GM19035 (cell line): ENCODE results near the gene ZNF441.
"Not testable (repeated sequence)": the region's sequence is repeated elsewhere in the genome, so short reads cannot be mapped to it uniquely, and the experiment has no call there.

Experiments
- ATAC-seq: cut with Tn5 transposase; IDR thresholded peaks from one replicate; pipeline ENCODE4 v1.9.1; 2021; ENCODE audit not compliant: unreplicated experiment

ZNF441 gene

GRCh38 chr19:11776669-11777068 is 9.9 kb downstream of the ZNF441 start:
- ATAC-seq: not testable (repeated sequence)

- ATAC-seq: no peak
Measured at GRCh38 chr19:11780431-11781020, 13.7 kb downstream of the ZNF441 start.

- ATAC-seq: no peak
Measured at GRCh38 chr19:11781295-11782057, 14.7 kb downstream of the ZNF441 start.

- ATAC-seq: no peak
Measured at GRCh38 chr19:11783767-11784166, 17.0 kb downstream of the ZNF441 start.

GRCh38 chr19:11784356-11784755 is 17.6 kb downstream of the ZNF441 start:
- no peak for ATAC-seq

GRCh38 chr19:11787536-11787935 is 20.7 kb downstream of the ZNF441 start:
- ATAC-seq: no peak

- no peak for ATAC-seq
Measured at GRCh38 chr19:11792942-11793341, 26.1 kb downstream of the ZNF441 start.

GRCh38 chr19:11797491-11797890 is 30.7 kb downstream of the ZNF441 start:
- no peak for ATAC-seq

GRCh38 chr19:11798391-11799330 is 31.9 kb downstream of the ZNF441 start, which contains the start of gene ZNF491:
ZNF491 (plus strand) TSS chr19:11798523; CDS start chr19:11805954, 7,431 bp downstream.
- peak; percentile 92 for ATAC-seq

- no peak for ATAC-seq
Measured at GRCh38 chr19:11806354-11807098, 39.7 kb downstream of the ZNF441 start.

- ATAC-seq: no peak
Measured at GRCh38 chr19:11807099-11807380, 40.2 kb downstream of the ZNF441 start.

GRCh38 chr19:11813703-11814028 is 46.9 kb downstream of the ZNF441 start:
- ATAC-seq: no peak

- ATAC-seq: peak; percentile 98
Measured at GRCh38 chr19:11814029-11814699, 47.4 kb downstream of the ZNF441 start, which contains the start of gene ZNF440. ZNF440 (plus strand) TSS chr19:11814273; CDS start chr19:11814448, 175 bp downstream.

- no peak for ATAC-seq
Measured at GRCh38 chr19:11814700-11815035, 47.9 kb downstream of the ZNF441 start.

GRCh38 chr19:11821474-11822109 is 54.8 kb downstream of the ZNF441 start:
- no peak for ATAC-seq

GRCh38 chr19:11828957-11829876 is 62.4 kb downstream of the ZNF441 start:
- not testable (repeated sequence) for ATAC-seq

- no peak for ATAC-seq
Measured at GRCh38 chr19:11832253-11832912, 65.6 kb downstream of the ZNF441 start.

- no peak for ATAC-seq
Measured at GRCh38 chr19:11833541-11833940, 66.7 kb downstream of the ZNF441 start.
